ENCODE data around the gene MPL.

MPL gene

GRCh38 chr1:43306688-43307457, 30.7 kb upstream of the MPL start:
- no peak for FAIRE-seq

GRCh38 chr1:43307458-43308158, 30.0 kb upstream of the MPL start:
- FAIRE-seq = no peak

GRCh38 chr1:43308635-43309404, 28.8 kb upstream of the MPL start:
- no peak for FAIRE-seq

- FAIRE-seq = no peak
Observed at GRCh38 chr1:43309405-43310025, 28.1 kb upstream of the MPL start.

GRCh38 chr1:43311521-43311920, 26.1 kb upstream of the MPL start:
- FAIRE-seq = no peak

- no peak for FAIRE-seq
Observed at GRCh38 chr1:43312212-43312623, 25.4 kb upstream of the MPL start.

GRCh38 chr1:43312663-43313515, 24.7 kb upstream of the MPL start:
- no peak for FAIRE-seq

- FAIRE-seq = no peak
Observed at GRCh38 chr1:43313771-43314170, 23.8 kb upstream of the MPL start.

GRCh38 chr1:43314233-43314632, 23.4 kb upstream of the MPL start:
- no peak for FAIRE-seq

- FAIRE-seq = no peak
Observed at GRCh38 chr1:43315481-43315880, 22.1 kb upstream of the MPL start.

- FAIRE-seq = no peak
Observed at GRCh38 chr1:43315963-43316737, 21.5 kb upstream of the MPL start.

- no peak for FAIRE-seq
Observed at GRCh38 chr1:43316738-43317520, 20.7 kb upstream of the MPL start.

- no peak for FAIRE-seq
Observed at GRCh38 chr1:43317817-43318471, 19.7 kb upstream of the MPL start.

- FAIRE-seq = no peak
Observed at GRCh38 chr1:43318831-43319230, 18.8 kb upstream of the MPL start.

- FAIRE-seq = no peak
Observed at GRCh38 chr1:43319288-43319687, 18.3 kb upstream of the MPL start.

- FAIRE-seq = no peak
Observed at GRCh38 chr1:43319766-43320165, 17.9 kb upstream of the MPL start.

GRCh38 chr1:43321331-43321891, 16.2 kb upstream of the MPL start:
- no peak for FAIRE-seq

GRCh38 chr1:43322506-43322905, 15.1 kb upstream of the MPL start:
- FAIRE-seq = no peak

GRCh38 chr1:43324810-43325209, 12.8 kb upstream of the MPL start:
- no peak for FAIRE-seq

GRCh38 chr1:43325381-43325780, 12.2 kb upstream of the MPL start:
- FAIRE-seq = no peak

Data from G401.6 (cell line).